HepG2 (cell line): Measurements from ENCODE around the gene TMEM63B. TPM values are rescaled to one million over a fixed set of nuclear protein-coding genes. Genes with fewer than 3 reads are reported as not detected.

Experiments used
- AHDC1 ChIP-seq: sonication (generic); formaldehyde crosslinking; IDR thresholded peaks from 2 replicates; pipeline ENCODE4 v1.5.1; 2020; ENCODE audit warnings: mild to moderate bottlenecking, missing genetic modification reagents, borderline replicate concordance
- ARID5B ChIP-seq: IDR thresholded peaks from 2 replicates; pipeline ENCODE4 v1.4.0; 2020; ENCODE audit warnings: mild to moderate bottlenecking, missing genetic modification reagents
- CREB1 ChIP-seq, 2 experiments: fragments of 450-650 bp in 1 of 2; IDR thresholded peaks; 2 replicates each; pipeline ENCODE4 v1.6.1; 2016 to 2017; ENCODE audit warnings: control low read depth in 1 of 2, mild to moderate bottlenecking in 1 of 2, missing compliant biosample characterization in 1 of 2, missing genetic modification characterization in 1 of 2
- PAF1 ChIP-seq: IDR thresholded peaks from 2 replicates; pipeline ENCODE4 v1.6.1; 2016; ENCODE audit warnings: missing genetic modification reagents, missing compliant biosample characterization
- RAD21 ChIP-seq: fragments of 450-650 bp; formaldehyde crosslinking; IDR thresholded peaks from 2 replicates; pipeline ENCODE4 v1.5.0; 2020; ENCODE audit warnings: mild to moderate bottlenecking
- TOE1 ChIP-seq: sonication (generic); formaldehyde crosslinking; IDR thresholded peaks from 2 replicates; pipeline ENCODE4 v1.4.0; 2020; ENCODE audit warnings: mild to moderate bottlenecking, missing genetic modification reagents
- ZNF331 ChIP-seq: sonication (generic); formaldehyde crosslinking; IDR thresholded peaks from 2 replicates; pipeline ENCODE4 v1.4.0; 2020; ENCODE audit warnings: missing genetic modification reagents
- ZNF691 ChIP-seq: sonication (generic); formaldehyde crosslinking; IDR thresholded peaks from 2 replicates; pipeline ENCODE4 v1.4.0; 2020; ENCODE audit warnings: missing genetic modification reagents, low read depth, mild to moderate bottlenecking, borderline replicate concordance
- polyA plus RNA-seq, 8 experiments: library from polyadenylated mRNA; depleted of rRNA in 3 of 8; stranded (reverse) in 7 of 8; unstranded in 1 of 8; fragments of >200 nt; fragmentation: Illumina TruSeq in 4 of 8; extraction: Trizol in 4 of 8; gene quantifications; 2 replicates each; pipeline versions ENCODE4 v1.2.1 to v1.2.3, GENCODE V29; 2011 to 2016; ENCODE audit warnings: low read depth in 4 of 8, missing spikeins in 1 of 8, mixed read lengths in 1 of 8; ENCODE audit not compliant: insufficient read depth in 1 of 8
- total RNA-seq, 5 experiments: library from RNA; depleted of rRNA; stranded (reverse); fragments of >200 nt; fragmentation: Illumina TruSeq; extraction: Trizol; gene quantifications; 2 replicates each; pipeline ENCODE4 v1.2.3, GENCODE V29; 2016; ENCODE audit warnings: low read depth in 1 of 5
- TF ChIP-seq, protein P1 (sequence below): sonication (generic); formaldehyde crosslinking; IDR thresholded peaks from 2 replicates; pipeline ENCODE4 v1.4.0; 2020; ENCODE audit warnings: missing genetic modification reagents

TMEM63B gene
- total and polyA plus RNA-seq, 2 of the 13 experiments (the other 11 are each of a cell fraction or from before 2014, with no cell fraction given): 27.4 to 75.8 TPM

DNA sequence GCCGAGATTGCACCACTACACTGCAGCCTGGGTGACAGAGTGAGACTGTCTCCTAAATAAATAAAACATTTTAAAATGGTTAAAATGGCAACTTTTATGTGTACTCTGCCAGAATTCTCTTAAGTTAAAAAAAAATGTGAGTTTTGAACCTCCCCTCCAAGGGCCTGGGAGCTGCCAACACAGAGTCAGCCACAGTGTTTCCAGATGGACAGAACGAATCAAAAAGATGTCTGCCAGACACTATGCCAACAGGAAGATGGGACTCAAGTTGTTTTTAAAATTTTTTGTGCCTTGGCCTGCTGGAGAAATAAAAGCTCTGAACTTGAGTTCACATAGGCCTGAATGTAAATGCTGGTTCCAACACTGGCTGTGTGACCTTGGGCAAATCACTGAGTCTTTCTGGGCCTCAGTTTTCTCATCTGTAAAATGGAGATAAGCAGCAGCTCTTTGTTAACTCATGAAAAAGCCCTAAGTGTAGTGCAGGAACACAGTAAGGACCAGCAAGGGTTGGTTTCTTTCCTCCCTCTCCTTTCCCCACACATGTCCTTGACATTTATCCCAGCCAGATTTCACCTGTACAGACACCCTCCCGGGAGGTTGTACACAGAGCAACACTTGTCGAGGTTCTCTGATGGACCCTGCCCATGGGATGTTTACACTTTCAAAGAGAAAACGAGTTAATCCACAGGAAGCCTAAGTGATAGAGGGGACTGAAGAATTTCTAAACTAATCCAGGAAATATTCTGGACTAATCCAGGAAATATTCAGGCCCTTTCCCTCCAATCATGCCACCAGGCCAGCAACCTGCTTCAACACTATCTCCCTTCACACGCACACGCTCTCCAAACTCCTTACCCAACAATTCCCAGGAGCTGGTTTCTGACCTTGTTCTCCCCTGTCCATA, 35.1 kb upstream of the TMEM63B start (continued):
- TF ChIP-seq ARID5B (peak; percentile 96), AHDC1 (peak; percentile 94; the same call in 1 of the 2 replicates), ZNF691 (CRISPR knock-in tag) (0 out of 2 replicates have a peak, but pooled peaks have one; percentile 31), CREB1 (IDR thresholded peaks at IDR 0.05) (no peak), CREB1 (CRISPR knock-in tag; IDR thresholded peaks at IDR 0.05) (no peak), ZNF331 (peak; percentile 85), TOE1 (CRISPR knock-in tag) (no peak; the same call in 1 of the 2 replicates), RAD21 (CRISPR knock-in tag) (no peak), PAF1 (CRISPR knock-in tag) (no peak)
- TF ChIP-seq, protein P1, sequence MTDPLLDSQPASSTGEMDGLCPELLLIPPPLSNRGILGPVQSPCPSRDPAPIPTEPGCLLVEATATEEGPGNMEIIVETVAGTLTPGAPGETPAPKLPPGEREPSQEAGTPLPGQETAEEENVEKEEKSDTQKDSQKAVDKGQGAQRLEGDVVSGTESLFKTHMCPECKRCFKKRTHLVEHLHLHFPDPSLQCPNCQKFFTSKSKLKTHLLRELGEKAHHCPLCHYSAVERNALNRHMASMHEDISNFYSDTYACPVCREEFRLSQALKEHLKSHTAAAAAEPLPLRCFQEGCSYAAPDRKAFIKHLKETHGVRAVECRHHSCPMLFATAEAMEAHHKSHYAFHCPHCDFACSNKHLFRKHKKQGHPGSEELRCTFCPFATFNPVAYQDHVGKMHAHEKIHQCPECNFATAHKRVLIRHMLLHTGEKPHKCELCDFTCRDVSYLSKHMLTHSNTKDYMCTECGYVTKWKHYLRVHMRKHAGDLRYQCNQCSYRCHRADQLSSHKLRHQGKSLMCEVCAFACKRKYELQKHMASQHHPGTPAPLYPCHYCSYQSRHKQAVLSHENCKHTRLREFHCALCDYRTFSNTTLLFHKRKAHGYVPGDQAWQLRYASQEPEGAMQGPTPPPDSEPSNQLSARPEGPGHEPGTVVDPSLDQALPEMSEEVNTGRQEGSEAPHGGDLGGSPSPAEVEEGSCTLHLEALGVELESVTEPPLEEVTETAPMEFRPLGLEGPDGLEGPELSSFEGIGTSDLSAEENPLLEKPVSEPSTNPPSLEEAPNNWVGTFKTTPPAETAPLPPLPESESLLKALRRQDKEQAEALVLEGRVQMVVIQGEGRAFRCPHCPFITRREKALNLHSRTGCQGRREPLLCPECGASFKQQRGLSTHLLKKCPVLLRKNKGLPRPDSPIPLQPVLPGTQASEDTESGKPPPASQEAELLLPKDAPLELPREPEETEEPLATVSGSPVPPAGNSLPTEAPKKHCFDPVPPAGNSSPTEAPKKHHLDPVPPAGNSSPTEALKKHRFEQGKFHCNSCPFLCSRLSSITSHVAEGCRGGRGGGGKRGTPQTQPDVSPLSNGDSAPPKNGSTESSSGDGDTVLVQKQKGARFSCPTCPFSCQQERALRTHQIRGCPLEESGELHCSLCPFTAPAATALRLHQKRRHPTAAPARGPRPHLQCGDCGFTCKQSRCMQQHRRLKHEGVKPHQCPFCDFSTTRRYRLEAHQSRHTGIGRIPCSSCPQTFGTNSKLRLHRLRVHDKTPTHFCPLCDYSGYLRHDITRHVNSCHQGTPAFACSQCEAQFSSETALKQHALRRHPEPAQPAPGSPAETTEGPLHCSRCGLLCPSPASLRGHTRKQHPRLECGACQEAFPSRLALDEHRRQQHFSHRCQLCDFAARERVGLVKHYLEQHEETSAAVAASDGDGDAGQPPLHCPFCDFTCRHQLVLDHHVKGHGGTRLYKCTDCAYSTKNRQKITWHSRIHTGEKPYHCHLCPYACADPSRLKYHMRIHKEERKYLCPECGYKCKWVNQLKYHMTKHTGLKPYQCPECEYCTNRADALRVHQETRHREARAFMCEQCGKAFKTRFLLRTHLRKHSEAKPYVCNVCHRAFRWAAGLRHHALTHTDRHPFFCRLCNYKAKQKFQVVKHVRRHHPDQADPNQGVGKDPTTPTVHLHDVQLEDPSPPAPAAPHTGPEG (CRISPR knock-in tag): 0 out of 2 replicates have a peak, but pooled peaks have one; percentile 11
